GM12892 (cell line): ENCODE measurements around the gene FBXO8.

Experiments used
- POLR2A ChIP-seq: IDR thresholded peaks from 2 replicates; pipeline ENCODE4 v1.6.1; 2011; ENCODE audit warnings: low read depth, low read length, control low read depth
- POLR2AphosphoS5 ChIP-seq: IDR thresholded peaks from 2 replicates; pipeline ENCODE4 v1.6.1; 2011; ENCODE audit warnings: low read depth, low read length, control low read depth
- TAF1 ChIP-seq: IDR thresholded peaks from 2 replicates; pipeline ENCODE4 v1.6.1; 2011; ENCODE audit warnings: low read depth, mild to moderate bottlenecking, control low read depth, low read length, borderline replicate concordance

DNA sequence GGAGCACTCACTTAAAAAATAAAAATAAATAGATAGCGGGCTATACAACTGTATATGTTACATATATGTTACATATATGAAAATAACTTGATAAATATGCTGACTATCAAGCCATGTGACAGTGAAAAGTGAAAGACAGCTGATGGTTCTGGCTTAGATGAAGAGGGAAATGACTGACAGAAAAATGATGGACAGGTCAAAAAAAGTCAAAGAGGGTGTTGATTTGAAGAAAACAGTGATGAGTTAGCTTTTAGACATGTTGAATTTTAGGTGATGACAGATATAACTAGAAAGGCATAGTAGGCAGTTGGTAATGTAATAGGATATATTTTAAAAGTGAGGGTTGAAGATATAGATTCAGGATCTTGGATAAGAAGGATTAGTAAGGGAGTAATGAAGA lies 37.8 kb downstream of the FBXO8 start:
- no peak for TF ChIP-seq POLR2AphosphoS5
- no peak for TF ChIP-seq POLR2A
- no peak for TF ChIP-seq TAF1
